ENCODE results near the gene TWF1. TPM values are rescaled to one million over a fixed set of nuclear protein-coding genes. Genes with fewer than 3 reads are reported as not detected.

Gene TWF1
- polyA plus RNA-seq, 3 donors, result 9.9 to 20.7 (median 13.7) TPM

GRCh38 chr12:43840338-43840737, 34.2 kb upstream of the TWF1 start:
- Histone ChIP-seq H3K9ac (ENCODE audit: insufficient read depth, low read length, poor library complexity, severe bottlenecking) (no peak overlapping the region), H3K79me2 (ENCODE audit: insufficient read depth, low read length) (no peaks in the 10 kb centered on the region), H3K4me1 (ENCODE audit: control insufficient read depth in 1 of 2, insufficient read depth in 2 of 2, low read length in 2 of 2) (peaks cover 6 to 9% of the 10 kb centered on the region in 2 donors), H3K27ac (ENCODE audit: low read depth in 1 of 2, low read length in 2 of 2) (no peak overlapping the region), H3K4me2 (replicated peaks; ENCODE audit: extremely low read depth, low read length, poor library complexity, severe bottlenecking) (no peak overlapping the region), H3K27me3 (ENCODE audit: control insufficient read depth in 2 of 2, insufficient read depth in 2 of 2, low read length in 2 of 2) (peaks cover 30 to 31% of the 10 kb centered on the region in 2 donors), H3K9me3 (replicated peaks in 1 of 2; ENCODE audit: control insufficient read depth in 1 of 2, insufficient read depth in 1 of 2, low read length in 2 of 2) (no peaks in the 10 kb centered on the region), H3K4me3 (replicated peaks in 1 of 3; ENCODE audit: low read depth in 2 of 3, low read length in 3 of 3) (no peak overlapping the region), H4K20me1 (ENCODE audit: insufficient read depth, low read length) (no peaks in the 10 kb centered on the region), H3K36me3 (replicated peaks in 1 of 2; ENCODE audit: control insufficient read depth in 1 of 2, insufficient read depth in 2 of 2, low read length in 2 of 2) (no peaks in the 10 kb centered on the region), H2AFZ (ENCODE audit: insufficient read depth, low read depth, low read length, poor library complexity, severe bottlenecking) (no peak overlapping the region)
- H3K4me3 Mint-ChIP-seq, result peak overlapping the region in 1 of 2 donors; percentile 41
- DNase-seq, result no peak
- intact Hi-C loops (cut with micrococcal nuclease), result no loop called here
- H3K9me3 Mint-ChIP-seq, result peaks cover 0 to 3% (median 0%) of the 10 kb centered on the region in 7 donors
- peaks cover 0 to 5% of the 10 kb centered on the region in 2 donors for H3K36me3 Mint-ChIP-seq
- peaks cover 24 to 37% (median 36%) of the 10 kb centered on the region in 3 donors for H3K27me3 Mint-ChIP-seq (ENCODE audit: low read depth in 3 of 3)
- WGBS (ENCODE audit: insufficient coverage), result no CpG with 5 or more reads among the region's 4 CpGs
- peaks cover 5% of the 10 kb centered on the region for H3K4me1 Mint-ChIP-seq
- TF ChIP-seq CTCF (IDR thresholded peaks at IDR 0.05), result no peak
- H3K27ac Mint-ChIP-seq, result no peak overlapping the region

GRCh38 chr12:43836475-43836989, 30.4 kb upstream of the TWF1 start:
- Histone ChIP-seq H2AFZ (ENCODE audit: insufficient read depth, low read depth, low read length, poor library complexity, severe bottlenecking) (peak overlapping the region; percentile 82), H3K4me1 (ENCODE audit: control insufficient read depth in 1 of 2, insufficient read depth in 2 of 2, low read length in 2 of 2) (peaks cover 18 to 25% of the 10 kb centered on the region in 2 donors)
- H3K27ac Mint-ChIP-seq, result peak overlapping the region in 4 of 7 donors; percentile 10 to 41 (median 18)

More at GRCh38 chr12:43836475-43836989, 30.4 kb upstream of the TWF1 start:
- no peak for DNase-seq
- intact Hi-C loops (cut with micrococcal nuclease), result no loop called here
- H3K4me3 ChIP-seq (replicated peaks in 1 of 3; ENCODE audit: low read depth in 2 of 3, low read length in 3 of 3), result peak overlapping the region; percentile 49 to 75 (median 61)
- peaks cover 23% of the 10 kb centered on the region for H3K4me1 Mint-ChIP-seq
- peaks cover 0 to 5% of the 10 kb centered on the region in 2 donors for H3K36me3 Mint-ChIP-seq
- no peaks in the 10 kb centered on the region for H3K9me3 ChIP-seq (replicated peaks in 1 of 2; ENCODE audit: control insufficient read depth in 1 of 2, insufficient read depth in 1 of 2, low read length in 2 of 2)
- H3K9ac ChIP-seq (ENCODE audit: insufficient read depth, low read length, poor library complexity, severe bottlenecking), result peak overlapping the region; percentile 73
- TF ChIP-seq CTCF (IDR thresholded peaks at IDR 0.05), result no peak
- peaks cover 0 to 2% (median 0%) of the 10 kb centered on the region in 7 donors for H3K9me3 Mint-ChIP-seq
- no peaks in the 10 kb centered on the region for H3K79me2 ChIP-seq (ENCODE audit: insufficient read depth, low read length)
- H3K4me3 Mint-ChIP-seq, result peak overlapping the region; percentile 83 to 89
- peaks cover 44 to 53% of the 10 kb centered on the region in 2 donors for H3K27me3 ChIP-seq (ENCODE audit: control insufficient read depth in 2 of 2, insufficient read depth in 2 of 2, low read length in 2 of 2)
- no peak overlapping the region for H3K27ac ChIP-seq (ENCODE audit: low read depth in 1 of 2, low read length in 2 of 2)
- 7% methylated on average over 3 of the region's 8 CpGs for WGBS (ENCODE audit: insufficient coverage)
- no peaks in the 10 kb centered on the region for H4K20me1 ChIP-seq (ENCODE audit: insufficient read depth, low read length)
- peaks cover 42 to 64% (median 62%) of the 10 kb centered on the region in 3 donors for H3K27me3 Mint-ChIP-seq (ENCODE audit: low read depth in 3 of 3)
- H3K4me2 ChIP-seq (replicated peaks; ENCODE audit: extremely low read depth, low read length, poor library complexity, severe bottlenecking), result peak overlapping the region; percentile 78
- H3K36me3 ChIP-seq (replicated peaks in 1 of 2; ENCODE audit: control insufficient read depth in 1 of 2, insufficient read depth in 2 of 2, low read length in 2 of 2), result no peaks in the 10 kb centered on the region

Measured in CD14-positive monocyte (primary cell).